Measurements from ENCODE around the gene CPLX3.
A peak's percentile ranks its signal among the peaks of the same experiment; 100 is the strongest.

The CPLX3 gene

GRCh38 chr15:74828835-74829234 is 2.4 kb downstream of the CPLX3 start:
- no peak for DNase-seq (ENCODE audit: low read depth)

- DNase-seq (ENCODE audit: low read depth), result no peak
Observed at GRCh38 chr15:74829486-74829885, 3.1 kb downstream of the CPLX3 start.

- DNase-seq (ENCODE audit: low read depth), result no peak
Observed at GRCh38 chr15:74829991-74830390, 3.6 kb downstream of the CPLX3 start.

- DNase-seq (ENCODE audit: low read depth), result no peak
Observed at GRCh38 chr15:74830868-74831267, 4.4 kb downstream of the CPLX3 start.

GRCh38 chr15:74831813-74832495 is 5.5 kb downstream of the CPLX3 start:
- DNase-seq (ENCODE audit: low read depth), result no peak

GRCh38 chr15:74832826-74833225 is 6.4 kb downstream of the CPLX3 start:
- no peak for DNase-seq (ENCODE audit: low read depth)

GRCh38 chr15:74833376-74834107 is 7.1 kb downstream of the CPLX3 start:
- no peak for DNase-seq (ENCODE audit: low read depth)

- peak; percentile 9 for DNase-seq (ENCODE audit: low read depth)
Observed at GRCh38 chr15:74835312-74835823, 8.9 kb downstream of the CPLX3 start.

GRCh38 chr15:74836846-74837245 is 10.4 kb downstream of the CPLX3 start:
- no peak for DNase-seq (ENCODE audit: low read depth)

- no peak for DNase-seq (ENCODE audit: low read depth)
Observed at GRCh38 chr15:74837482-74838136, 11.2 kb downstream of the CPLX3 start.

- DNase-seq (ENCODE audit: low read depth), result no peak
Observed at GRCh38 chr15:74838137-74838516, 11.7 kb downstream of the CPLX3 start.

- no peak for DNase-seq (ENCODE audit: low read depth)
Observed at GRCh38 chr15:74838746-74839525, 12.5 kb downstream of the CPLX3 start.

- DNase-seq (ENCODE audit: low read depth), result no peak
Observed at GRCh38 chr15:74839526-74840395, 13.3 kb downstream of the CPLX3 start.

- DNase-seq (ENCODE audit: low read depth), result no peak
Observed at GRCh38 chr15:74840851-74841775, 14.7 kb downstream of the CPLX3 start.

GRCh38 chr15:74841891-74842373 is 15.5 kb downstream of the CPLX3 start:
- DNase-seq (ENCODE audit: low read depth), result no peak

GRCh38 chr15:74842581-74843444 is 16.4 kb downstream of the CPLX3 start, which contains the start of gene ULK3:
TSS of gene ULK3 (minus strand) at chr15:74843156. CDS start at chr15:74843105, 51 bp downstream.
- DNase-seq (ENCODE audit: low read depth), result peak; percentile 89

- no peak for DNase-seq (ENCODE audit: low read depth)
Observed at GRCh38 chr15:74843445-74843828, 17.0 kb downstream of the CPLX3 start.

- no peak for DNase-seq (ENCODE audit: low read depth)
Observed at GRCh38 chr15:74843891-74844299, 17.5 kb downstream of the CPLX3 start.
